ENCODE measurements around the gene TTC28.

- no peak for TF ChIP-seq EZH2 (IDR thresholded peaks at IDR 0.05; ENCODE audit: low read length, missing control alignments)
- no peak for TF ChIP-seq CTCF (conservative IDR thresholded peaks at IDR 0.05 in 1 of 2, IDR thresholded peaks at IDR 0.05 in 1 of 2; ENCODE audit: low read depth in 1 of 2, low read length in 2 of 2)
Observed at GRCh38 chr22:28072066-28072465, 607.6 kb downstream of the TTC28 start.
